K562 (cell line): ENCODE results near the gene CCL21. TPM values are rescaled to one million over a fixed set of nuclear protein-coding genes. Genes with fewer than 3 reads are reported as not detected.

Experiments used
- polyA plus RNA-seq, 8 experiments: library from polyadenylated mRNA; depleted of rRNA in 4 of 8; stranded (reverse) in 5 of 8; unstranded in 3 of 8; fragments of >200 nt; fragmentation: Nextera tagmentation in 2 of 8; fragmentation: Illumina TruSeq in 1 of 8; extraction: Ambion mirVana in 2 of 8; extraction: Trizol in 1 of 8; gene quantifications; 2 replicates each; pipeline versions ENCODE4 v1.2.1 to v1.2.3, GENCODE V29; 2011 to 2014; ENCODE audit warnings: inconsistent platforms in 1 of 8, missing spikeins in 1 of 8
- small RNA-seq: library from RNA; depleted of rRNA; stranded (forward); fragments of <200 nt; gene quantifications from one replicate; pipeline ENCODE3, GENCODE V24; 2014
- total RNA-seq, 7 experiments: library from RNA; depleted of rRNA in 6 of 7; stranded (reverse); fragments of >200 nt in 6 of 7; fragmentation: Illumina TruSeq in 2 of 7; extraction: Trizol in 2 of 7; gene quantifications; 2 replicates each; pipeline versions ENCODE4 v1.2.1 to v1.2.3, GENCODE V29; 2011 to 2021; ENCODE audit warnings: low replicate concordance in 1 of 7

CCL21 gene
- total and polyA plus RNA-seq, 9 of the 15 experiments (the other 6 are each of a cell fraction or from before 2014, with no cell fraction given): not detected

Small RNA genes within 50 kb of the gene (small RNA-seq; reads per million reads assigned to genes)
- not detected for gene CCL27

Other genes with a start within 250 kb of the CCL21 start
Only the 7 nearest of the 11 such genes appear.
- 50.8 and 74.8 TPM in 2 replicates for gene DCTN3, start 89.6 kb downstream of the CCL21 start, total RNA-seq (2014; rRNA removed)
- gene DCTN3, start 89.6 kb downstream of the CCL21 start, total RNA-seq (2014; rRNA removed; fragmentation: Illumina TruSeq; extraction: Trizol): 30.8 and 31.3 TPM in 2 replicates
- 37.2 and 38.2 TPM in 2 replicates for gene DCTN3, start 89.6 kb downstream of the CCL21 start, total RNA-seq (2015; rRNA removed; fragmentation: Illumina TruSeq; extraction: Trizol)
- gene DCTN3, start 89.6 kb downstream of the CCL21 start, total RNA-seq (2021): 51.0 and 53.4 TPM in 2 replicates
- 44.5 and 76.3 TPM in 2 replicates for gene DCTN3, start 89.6 kb downstream of the CCL21 start, polyA plus RNA-seq (2011; rRNA removed)
- 41.9 and 47.0 TPM in 2 replicates for gene DCTN3, start 89.6 kb downstream of the CCL21 start, polyA plus RNA-seq (2014; fragmentation: Illumina TruSeq; extraction: Trizol)
- 10 to 100 TPM; 11.0 to 26.2 TPM for gene DCTN3, start 89.6 kb downstream of the CCL21 start, polyA plus RNA-seq (2014; fragmentation: Nextera tagmentation; extraction: Ambion mirVana)
- gene DCTN3, start 89.6 kb downstream of the CCL21 start, polyA plus RNA-seq (2014; rRNA removed): 45.1 and 49.2 TPM in 2 replicates
- gene ARID3C, start 81.1 kb downstream of the CCL21 start, total RNA-seq (2014; rRNA removed): not detected in 2 replicates
- not detected in 2 replicates for gene ARID3C, start 81.1 kb downstream of the CCL21 start, total RNA-seq (2014; rRNA removed; fragmentation: Illumina TruSeq; extraction: Trizol)
- gene ARID3C, start 81.1 kb downstream of the CCL21 start, total RNA-seq (2015; rRNA removed; fragmentation: Illumina TruSeq; extraction: Trizol): not detected in 2 replicates
- gene ARID3C, start 81.1 kb downstream of the CCL21 start, total RNA-seq (2021): not detected in 2 replicates
- gene ARID3C, start 81.1 kb downstream of the CCL21 start, polyA plus RNA-seq (2011; rRNA removed): not detected in 2 replicates
- gene ARID3C, start 81.1 kb downstream of the CCL21 start, polyA plus RNA-seq (2014; fragmentation: Illumina TruSeq; extraction: Trizol): not detected in 2 replicates
- not detected for gene ARID3C, start 81.1 kb downstream of the CCL21 start, polyA plus RNA-seq (2014; fragmentation: Nextera tagmentation; extraction: Ambion mirVana)
- gene ARID3C, start 81.1 kb downstream of the CCL21 start, polyA plus RNA-seq (2014; rRNA removed): not detected in 2 replicates
- 43.0 and 57.5 TPM in 2 replicates for gene SIGMAR1, start 72.3 kb downstream of the CCL21 start, total RNA-seq (2014; rRNA removed)
- 31.4 and 33.5 TPM in 2 replicates for gene SIGMAR1, start 72.3 kb downstream of the CCL21 start, total RNA-seq (2014; rRNA removed; fragmentation: Illumina TruSeq; extraction: Trizol)
- 29.9 and 31.2 TPM in 2 replicates for gene SIGMAR1, start 72.3 kb downstream of the CCL21 start, total RNA-seq (2015; rRNA removed; fragmentation: Illumina TruSeq; extraction: Trizol)
- 50.4 and 55.8 TPM in 2 replicates for gene SIGMAR1, start 72.3 kb downstream of the CCL21 start, total RNA-seq (2021)
- 22.1 and 35.2 TPM in 2 replicates for gene SIGMAR1, start 72.3 kb downstream of the CCL21 start, polyA plus RNA-seq (2011; rRNA removed)
- 75.2 and 80.0 TPM in 2 replicates for gene SIGMAR1, start 72.3 kb downstream of the CCL21 start, polyA plus RNA-seq (2014; fragmentation: Illumina TruSeq; extraction: Trizol)
- 10 to 100 TPM in 1 of 2 experiments, 1 to 10 TPM in 1; 6.9 to 16.4 TPM for gene SIGMAR1, start 72.3 kb downstream of the CCL21 start, polyA plus RNA-seq (2014; fragmentation: Nextera tagmentation; extraction: Ambion mirVana)
- 56.6 and 57.5 TPM in 2 replicates for gene SIGMAR1, start 72.3 kb downstream of the CCL21 start, polyA plus RNA-seq (2014; rRNA removed)
- 15.6 and 16.6 TPM in 2 replicates for gene GALT, start 63.5 kb downstream of the CCL21 start, total RNA-seq (2014; rRNA removed)
- gene GALT, start 63.5 kb downstream of the CCL21 start, total RNA-seq (2014; rRNA removed; fragmentation: Illumina TruSeq; extraction: Trizol): 4.4 and 7.3 TPM in 2 replicates
- gene GALT, start 63.5 kb downstream of the CCL21 start, total RNA-seq (2015; rRNA removed; fragmentation: Illumina TruSeq; extraction: Trizol): 10.5 and 11.8 TPM in 2 replicates
- 19.9 and 21.3 TPM in 2 replicates for gene GALT, start 63.5 kb downstream of the CCL21 start, total RNA-seq (2021)
- 12.7 and 22.5 TPM in 2 replicates for gene GALT, start 63.5 kb downstream of the CCL21 start, polyA plus RNA-seq (2011; rRNA removed)
- 17.0 TPM in 2 replicates for gene GALT, start 63.5 kb downstream of the CCL21 start, polyA plus RNA-seq (2014; fragmentation: Illumina TruSeq; extraction: Trizol)
- gene GALT, start 63.5 kb downstream of the CCL21 start, polyA plus RNA-seq (2014; fragmentation: Nextera tagmentation; extraction: Ambion mirVana): 10 to 100 TPM; 15.0 to 29.2 TPM
- 21.1 and 21.6 TPM in 2 replicates for gene GALT, start 63.5 kb downstream of the CCL21 start, polyA plus RNA-seq (2014; rRNA removed)
- 2.1 and 3.1 TPM in 2 replicates for gene IL11RA, start 58.0 kb downstream of the CCL21 start, total RNA-seq (2014; rRNA removed)
- gene IL11RA, start 58.0 kb downstream of the CCL21 start, total RNA-seq (2014; rRNA removed; fragmentation: Illumina TruSeq; extraction: Trizol): 1.7 and 2.0 TPM in 2 replicates
- gene IL11RA, start 58.0 kb downstream of the CCL21 start, total RNA-seq (2015; rRNA removed; fragmentation: Illumina TruSeq; extraction: Trizol): 1.7 and 3.1 TPM in 2 replicates
- 4.0 and 4.3 TPM in 2 replicates for gene IL11RA, start 58.0 kb downstream of the CCL21 start, total RNA-seq (2021)
- gene IL11RA, start 58.0 kb downstream of the CCL21 start, polyA plus RNA-seq (2011; rRNA removed): 4.3 and 5.6 TPM in 2 replicates
- gene IL11RA, start 58.0 kb downstream of the CCL21 start, polyA plus RNA-seq (2014; fragmentation: Illumina TruSeq; extraction: Trizol): 2.5 and 2.8 TPM in 2 replicates
- gene IL11RA, start 58.0 kb downstream of the CCL21 start, polyA plus RNA-seq (2014; fragmentation: Nextera tagmentation; extraction: Ambion mirVana): under 1 TPM; 0.11 to 0.36 TPM
- gene IL11RA, start 58.0 kb downstream of the CCL21 start, polyA plus RNA-seq (2014; rRNA removed): 5.8 and 5.9 TPM in 2 replicates
- 0.49 TPM in 1 of 2 replicates, not detected in the other for gene CCL27, start 47.5 kb downstream of the CCL21 start, total RNA-seq (2014; rRNA removed)
- not detected in 2 replicates for gene CCL27, start 47.5 kb downstream of the CCL21 start, total RNA-seq (2014; rRNA removed; fragmentation: Illumina TruSeq; extraction: Trizol)
- not detected in 2 replicates for gene CCL27, start 47.5 kb downstream of the CCL21 start, total RNA-seq (2015; rRNA removed; fragmentation: Illumina TruSeq; extraction: Trizol)
- gene CCL27, start 47.5 kb downstream of the CCL21 start, total RNA-seq (2021): 0.20 TPM in 1 of 2 replicates, not detected in the other
- 0.30 TPM in 1 of 2 replicates, not detected in the other for gene CCL27, start 47.5 kb downstream of the CCL21 start, polyA plus RNA-seq (2011; rRNA removed)
- 0.34 TPM in 1 of 2 replicates, not detected in the other for gene CCL27, start 47.5 kb downstream of the CCL21 start, polyA plus RNA-seq (2014; fragmentation: Illumina TruSeq; extraction: Trizol)
- under 1 TPM in 1 of 2 experiments, not detected in 1; 0.10 TPM for gene CCL27, start 47.5 kb downstream of the CCL21 start, polyA plus RNA-seq (2014; fragmentation: Nextera tagmentation; extraction: Ambion mirVana)
- 0.30 and 0.53 TPM in 2 replicates for gene CCL27, start 47.5 kb downstream of the CCL21 start, polyA plus RNA-seq (2014; rRNA removed)
- gene CCL19, start 18.9 kb downstream of the CCL21 start, total RNA-seq (2014; rRNA removed): not detected in 2 replicates
- gene CCL19, start 18.9 kb downstream of the CCL21 start, total RNA-seq (2014; rRNA removed; fragmentation: Illumina TruSeq; extraction: Trizol): not detected in 2 replicates
- gene CCL19, start 18.9 kb downstream of the CCL21 start, total RNA-seq (2015; rRNA removed; fragmentation: Illumina TruSeq; extraction: Trizol): not detected in 2 replicates
- not detected in 2 replicates for gene CCL19, start 18.9 kb downstream of the CCL21 start, total RNA-seq (2021)
- gene CCL19, start 18.9 kb downstream of the CCL21 start, polyA plus RNA-seq (2011; rRNA removed): not detected in 2 replicates
- gene CCL19, start 18.9 kb downstream of the CCL21 start, polyA plus RNA-seq (2014; fragmentation: Illumina TruSeq; extraction: Trizol): not detected in 2 replicates
- not detected for gene CCL19, start 18.9 kb downstream of the CCL21 start, polyA plus RNA-seq (2014; fragmentation: Nextera tagmentation; extraction: Ambion mirVana)
- gene CCL19, start 18.9 kb downstream of the CCL21 start, polyA plus RNA-seq (2014; rRNA removed): not detected in 2 replicates